ENCODE data around the gene CEP44.

The CEP44 gene

GRCh38 chr4:174262624-174263444 lies 20.9 kb upstream of the CEP44 start:
- no peak overlapping the region for H3K4me3 ChIP-seq (ENCODE audit: low read length)
- no peak for DNase-seq (ENCODE audit: low read depth)
- no peak for TF ChIP-seq CTCF (conservative IDR thresholded peaks at IDR 0.05; ENCODE audit: low read length)

GRCh38 chr4:174263445-174263736 lies 20.3 kb upstream of the CEP44 start:
- DNase-seq (ENCODE audit: low read depth) = no peak
- TF ChIP-seq CTCF (conservative IDR thresholded peaks at IDR 0.05; ENCODE audit: low read length) = no peak
- no peak overlapping the region for H3K4me3 ChIP-seq (ENCODE audit: low read length)

- no peak for TF ChIP-seq CTCF (conservative IDR thresholded peaks at IDR 0.05; ENCODE audit: low read length)
- no peak overlapping the region for H3K4me3 ChIP-seq (ENCODE audit: low read length)
- DNase-seq (ENCODE audit: low read depth) = no peak
Measured at GRCh38 chr4:174265916-174266315, 17.8 kb upstream of the CEP44 start.

GRCh38 chr4:174266416-174266815 lies 17.3 kb upstream of the CEP44 start:
- no peak for TF ChIP-seq CTCF (conservative IDR thresholded peaks at IDR 0.05; ENCODE audit: low read length)
- no peak overlapping the region for H3K4me3 ChIP-seq (ENCODE audit: low read length)
- DNase-seq (ENCODE audit: low read depth) = no peak

GRCh38 chr4:174273930-174274329 lies 9.8 kb upstream of the CEP44 start:
- TF ChIP-seq CTCF (conservative IDR thresholded peaks at IDR 0.05; ENCODE audit: low read length) = no peak
- DNase-seq (ENCODE audit: low read depth) = no peak
- H3K4me3 ChIP-seq (ENCODE audit: low read length) = no peak overlapping the region

- no peak overlapping the region for H3K4me3 ChIP-seq (ENCODE audit: low read length)
- DNase-seq (ENCODE audit: low read depth) = no peak
- no peak for TF ChIP-seq CTCF (conservative IDR thresholded peaks at IDR 0.05; ENCODE audit: low read length)
Measured at GRCh38 chr4:174274436-174274835, 9.3 kb upstream of the CEP44 start.

GRCh38 chr4:174275101-174275500 lies 8.6 kb upstream of the CEP44 start:
- DNase-seq (ENCODE audit: low read depth) = no peak
- no peak for TF ChIP-seq CTCF (conservative IDR thresholded peaks at IDR 0.05; ENCODE audit: low read length)
- H3K4me3 ChIP-seq (ENCODE audit: low read length) = no peak overlapping the region

Data from AG10803 (cell line).